ENCODE data around the gene ARHGEF28. TPM values are rescaled to one million over a fixed set of nuclear protein-coding genes. Genes with fewer than 3 reads are reported as not detected.

ARHGEF28 gene
- total and polyA plus RNA-seq, 2 of the 13 experiments (the other 11 are each of a cell fraction or from before 2014, with no cell fraction given), result 17.4 to 34.1 TPM

DNA sequence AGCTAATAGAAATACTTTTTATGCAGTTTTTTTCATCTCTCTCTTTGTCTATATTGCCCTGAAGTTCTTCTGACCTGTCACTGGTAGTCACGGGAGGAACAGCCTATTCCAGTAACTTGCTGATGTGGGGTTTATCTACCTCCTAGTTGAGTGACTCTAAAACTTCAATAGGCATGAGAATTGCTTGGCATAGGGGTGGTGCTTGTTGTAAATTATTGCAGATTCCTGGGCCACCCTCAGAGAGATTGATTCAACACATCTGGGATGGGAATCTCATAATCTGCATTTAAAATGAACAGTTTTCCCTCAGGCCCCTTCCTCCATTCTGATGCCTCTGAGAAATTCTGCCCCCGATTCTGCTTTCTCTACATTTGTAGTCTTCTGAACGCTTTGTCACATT lies 184.4 kb downstream of the ARHGEF28 start (continued):
- TF ChIP-seq, protein P1, sequence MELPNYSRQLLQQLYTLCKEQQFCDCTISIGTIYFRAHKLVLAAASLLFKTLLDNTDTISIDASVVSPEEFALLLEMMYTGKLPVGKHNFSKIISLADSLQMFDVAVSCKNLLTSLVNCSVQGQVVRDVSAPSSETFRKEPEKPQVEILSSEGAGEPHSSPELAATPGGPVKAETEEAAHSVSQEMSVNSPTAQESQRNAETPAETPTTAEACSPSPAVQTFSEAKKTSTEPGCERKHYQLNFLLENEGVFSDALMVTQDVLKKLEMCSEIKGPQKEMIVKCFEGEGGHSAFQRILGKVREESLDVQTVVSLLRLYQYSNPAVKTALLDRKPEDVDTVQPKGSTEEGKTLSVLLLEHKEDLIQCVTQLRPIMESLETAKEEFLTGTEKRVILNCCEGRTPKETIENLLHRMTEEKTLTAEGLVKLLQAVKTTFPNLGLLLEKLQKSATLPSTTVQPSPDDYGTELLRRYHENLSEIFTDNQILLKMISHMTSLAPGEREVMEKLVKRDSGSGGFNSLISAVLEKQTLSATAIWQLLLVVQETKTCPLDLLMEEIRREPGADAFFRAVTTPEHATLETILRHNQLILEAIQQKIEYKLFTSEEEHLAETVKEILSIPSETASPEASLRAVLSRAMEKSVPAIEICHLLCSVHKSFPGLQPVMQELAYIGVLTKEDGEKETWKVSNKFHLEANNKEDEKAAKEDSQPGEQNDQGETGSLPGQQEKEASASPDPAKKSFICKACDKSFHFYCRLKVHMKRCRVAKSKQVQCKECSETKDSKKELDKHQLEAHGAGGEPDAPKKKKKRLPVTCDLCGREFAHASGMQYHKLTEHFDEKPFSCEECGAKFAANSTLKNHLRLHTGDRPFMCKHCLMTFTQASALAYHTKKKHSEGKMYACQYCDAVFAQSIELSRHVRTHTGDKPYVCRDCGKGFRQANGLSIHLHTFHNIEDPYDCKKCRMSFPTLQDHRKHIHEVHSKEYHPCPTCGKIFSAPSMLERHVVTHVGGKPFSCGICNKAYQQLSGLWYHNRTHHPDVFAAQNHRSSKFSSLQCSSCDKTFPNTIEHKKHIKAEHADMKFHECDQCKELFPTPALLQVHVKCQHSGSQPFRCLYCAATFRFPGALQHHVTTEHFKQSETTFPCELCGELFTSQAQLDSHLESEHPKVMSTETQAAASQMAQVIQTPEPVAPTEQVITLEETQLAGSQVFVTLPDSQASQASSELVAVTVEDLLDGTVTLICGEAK (IDR thresholded peaks at IDR 0.05), result no peak
- TF ChIP-seq, protein P1 (CRISPR knock-in tag; IDR thresholded peaks at IDR 0.05), result no peak

DNA sequence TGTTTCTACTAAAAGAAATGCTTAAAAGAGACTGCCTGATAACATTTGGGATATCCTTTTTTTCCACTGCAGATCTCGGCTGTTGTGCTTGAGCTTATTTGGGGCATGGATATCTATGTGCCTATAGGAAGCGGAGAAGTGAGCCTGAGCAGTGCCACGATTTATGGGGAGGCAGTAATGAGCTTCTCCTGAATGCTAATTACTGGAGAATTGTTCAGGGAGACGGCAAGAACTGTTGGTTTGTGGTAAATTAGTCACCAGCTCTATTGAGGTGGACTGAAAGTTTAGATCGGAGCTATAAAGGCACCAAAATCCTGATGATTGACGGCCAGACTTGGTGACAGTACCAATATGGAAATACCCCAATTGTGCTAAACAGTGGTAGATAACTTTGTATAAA lies 186.5 kb downstream of the ARHGEF28 start:
- BruUV-seq (replicated peaks), result no TSS peak
- peak; percentile 13 for ATAC-seq
- CTCF ChIA-PET (ENCODE audit: low intra/inter-chr PET ratio, low total read pairs), result no interaction called here
- in situ Hi-C loops (cut with HindIII; ENCODE audit: extremely low pct_ligation_motif_present, low pct_unique_long_range_greater_than_20kb), result no loop called here
- no peaks in the 10 kb centered on the region for H3K27me3 ChIP-seq (ENCODE audit: control insufficient read depth in 1 of 2, insufficient read depth in 2 of 2, low read length in 2 of 2)
- no peak overlapping the region for H2AFZ ChIP-seq (ENCODE audit: low read length)
- H3K4me1 ChIP-seq (ENCODE audit: insufficient read depth, low read length), result peaks cover 39% of the 10 kb centered on the region
- H3K9ac ChIP-seq (ENCODE audit: insufficient read depth, low read depth, low read length), result peak overlapping the region; percentile 67
- no peaks in the 10 kb centered on the region; the same call in 1 of the 2 replicates for H4K20me1 ChIP-seq (ENCODE audit: insufficient read depth, low read length)
- WGBS (ENCODE audit: low lambda C conversion rate), result 21% methylated on average over 4 of the region's 6 CpGs
- no peaks in the 10 kb centered on the region for H3K9me3 ChIP-seq (ENCODE audit: low read length)
- peak; percentile 65; the same call in 1 of the 2 replicates for TF ChIP-seq ZBTB38 (CRISPR knock-in tag; IDR thresholded peaks at IDR 0.05)
- no peak for TF ChIP-seq MAFG (CRISPR knock-in tag; IDR thresholded peaks at IDR 0.05)
- peak overlapping the region; percentile 4 to 78 (median 65); a peak in 5 of 6 replicates for H3K4me3 ChIP-seq (replicated peaks in 1 of 3; ENCODE audit: insufficient read depth in 1 of 3, low read depth in 2 of 3, low read length in 3 of 3)
- no peaks in the 10 kb centered on the region; a peak in 1 of 5 replicates for H3K36me3 ChIP-seq (replicated peaks in 1 of 2; ENCODE audit: control insufficient read depth in 1 of 2, insufficient read depth in 2 of 2, low read length in 2 of 2)
- no peak for DNase-seq (ENCODE audit: low spot score)
- FAIRE-seq, result no peak
- H3K79me2 ChIP-seq (ENCODE audit: insufficient read depth, low read length), result peaks cover 48% of the 10 kb centered on the region
- POLR2A ChIA-PET, result interaction anchor here (1.1 to 2.2 kb wide), 5 partner anchors 11 to 247 kb away, joined by 3 to 45 read pairs (median 7); partner anchors contain the start of genes ANKRA2 and UTP15
- peak overlapping the region; percentile 91 for H3K4me2 ChIP-seq (ENCODE audit: low read depth, low read length)
- peak overlapping the region; percentile 84 for H3K27ac ChIP-seq (ENCODE audit: extremely low read length, insufficient read depth, low read length)
- intact Hi-C loops (cut with micrococcal nuclease; ENCODE audit: unreplicated experiment), result no loop called here
